Midbrain (tissue), 1 donor: Measurements from ENCODE around the gene RHNO1.

Experiments used
- DNase-seq: peaks from one replicate; lab custom pipeline; 2025; lab: John Stamatoyannopoulos, UW

Gene RHNO1

DNA sequence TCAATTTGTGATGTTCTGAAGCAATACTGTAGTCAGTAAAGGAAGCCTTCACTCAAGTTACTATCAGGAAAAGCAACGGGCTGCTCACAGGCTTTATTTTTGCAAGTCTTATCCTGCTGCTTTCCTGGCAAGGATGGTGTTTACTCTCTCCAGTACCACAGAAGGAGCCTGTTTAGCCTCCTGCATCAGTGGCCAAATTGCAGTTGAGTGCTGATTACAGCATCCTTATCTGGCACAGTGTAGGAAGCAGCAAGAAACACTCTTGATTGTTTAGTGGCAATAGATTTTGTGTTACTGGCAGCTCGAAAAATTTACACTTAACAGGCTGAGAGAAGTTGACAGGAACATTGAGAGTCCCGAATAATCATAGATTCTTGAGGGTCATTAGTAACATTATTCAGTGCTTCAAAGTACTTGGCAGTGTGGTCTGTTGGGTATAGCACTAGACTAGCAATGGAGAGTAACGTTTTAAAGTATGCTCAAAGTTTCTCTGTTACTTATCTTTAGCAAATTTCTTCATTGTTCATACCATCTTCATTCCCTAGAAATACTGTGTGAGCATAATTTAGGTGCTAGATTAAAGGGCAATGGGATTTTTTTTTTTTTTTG lies 25.4 kb downstream of the RHNO1 start:
- peak; percentile 43 for DNase-seq

DNA sequence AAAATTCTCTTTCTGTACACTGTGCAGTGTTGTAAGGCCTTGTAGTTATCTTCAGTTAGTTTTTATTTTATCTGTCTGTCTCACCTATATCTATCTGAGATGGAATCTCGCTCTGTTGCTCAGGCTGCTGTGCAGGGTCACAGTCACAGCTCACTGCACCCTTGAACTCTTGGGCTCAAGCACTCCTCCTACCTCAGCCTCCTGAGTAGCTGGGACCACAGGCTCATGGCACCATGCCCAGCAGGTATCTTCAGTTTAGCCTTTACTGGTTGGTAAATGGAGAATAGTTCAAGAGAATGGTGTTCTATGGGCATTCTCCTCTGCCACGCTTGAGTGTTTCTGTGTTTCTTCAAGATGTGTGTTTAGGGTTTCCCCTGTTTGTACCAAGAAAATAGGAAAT lies 27.2 kb downstream of the RHNO1 start:
- DNase-seq: no peak

DNA sequence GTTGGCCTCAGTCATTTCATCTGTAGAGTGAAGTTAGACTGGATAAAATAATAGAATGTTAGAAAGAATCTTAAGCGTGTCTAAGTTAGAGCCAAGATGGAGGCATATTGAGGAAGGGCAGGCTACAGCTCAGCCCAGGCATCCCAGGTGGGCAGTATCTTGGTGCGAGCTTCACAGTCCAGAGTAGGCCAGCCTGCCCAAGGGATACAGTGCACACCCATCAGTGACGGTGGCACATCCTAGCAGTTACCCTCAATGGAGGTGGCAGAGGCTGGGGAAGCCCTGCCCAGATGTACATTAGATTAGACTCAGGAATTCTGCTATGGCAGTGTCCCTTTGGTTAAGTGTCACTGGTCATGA lies 35.2 kb downstream of the RHNO1 start:
- DNase-seq: no peak

DNA sequence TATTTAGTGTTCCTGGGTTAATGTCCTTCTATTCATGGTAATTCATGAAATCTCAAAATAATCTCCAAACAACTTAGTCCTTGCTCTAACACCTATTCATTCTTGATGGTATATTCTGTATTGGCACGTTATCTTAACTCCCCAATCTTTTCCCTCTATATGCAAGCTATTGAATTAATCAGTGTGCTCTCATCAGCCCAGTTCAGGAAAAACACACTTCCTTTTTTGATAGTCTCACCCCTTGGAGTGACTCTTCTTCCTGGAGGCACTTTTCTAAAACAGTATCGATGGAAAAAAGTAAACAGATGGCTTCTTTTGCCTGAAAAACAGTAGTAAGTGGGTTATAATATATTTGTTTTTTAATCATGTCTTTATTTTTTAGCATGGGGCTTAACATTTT lies 42.2 kb downstream of the RHNO1 start:
- DNase-seq: no peak

DNA sequence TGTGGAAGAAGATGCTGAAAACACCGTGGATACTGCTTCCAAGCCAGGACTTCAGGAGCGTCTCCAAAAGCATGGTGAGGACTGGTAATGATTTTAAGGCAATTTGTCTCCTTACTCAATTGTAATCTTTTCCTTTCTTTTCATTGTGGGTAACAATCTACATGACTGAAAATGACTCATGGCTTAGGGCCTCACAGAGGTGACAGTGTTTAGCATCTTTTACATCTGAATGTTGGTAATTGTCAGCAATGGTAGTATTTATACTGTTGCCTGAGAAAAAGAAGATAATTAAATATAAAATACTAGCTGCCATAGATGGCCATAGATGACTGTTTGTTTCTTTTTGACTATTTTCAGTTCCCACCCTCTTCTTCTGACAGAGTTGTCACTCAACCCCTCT lies 45.3 kb downstream of the RHNO1 start:
- no peak for DNase-seq

DNA sequence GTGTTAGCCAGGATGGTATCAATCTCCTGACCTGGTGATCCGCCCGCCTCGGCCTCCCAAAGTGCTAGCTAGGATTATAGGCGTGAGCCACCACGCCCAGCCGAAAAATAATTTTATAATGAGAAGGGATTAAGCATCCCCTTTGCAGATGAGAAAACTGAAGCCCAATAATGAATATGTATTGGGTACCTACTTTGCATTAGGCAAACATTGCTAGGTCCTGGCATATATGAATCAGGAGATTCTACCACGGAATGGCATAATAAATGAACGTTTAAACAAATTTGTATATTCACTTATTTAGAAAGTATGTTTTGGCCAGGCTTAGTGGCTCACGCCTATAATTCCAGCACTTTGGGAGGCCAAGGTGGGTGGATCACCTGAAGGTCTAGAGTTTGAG lies 46.0 kb downstream of the RHNO1 start:
- DNase-seq: no peak

DNA sequence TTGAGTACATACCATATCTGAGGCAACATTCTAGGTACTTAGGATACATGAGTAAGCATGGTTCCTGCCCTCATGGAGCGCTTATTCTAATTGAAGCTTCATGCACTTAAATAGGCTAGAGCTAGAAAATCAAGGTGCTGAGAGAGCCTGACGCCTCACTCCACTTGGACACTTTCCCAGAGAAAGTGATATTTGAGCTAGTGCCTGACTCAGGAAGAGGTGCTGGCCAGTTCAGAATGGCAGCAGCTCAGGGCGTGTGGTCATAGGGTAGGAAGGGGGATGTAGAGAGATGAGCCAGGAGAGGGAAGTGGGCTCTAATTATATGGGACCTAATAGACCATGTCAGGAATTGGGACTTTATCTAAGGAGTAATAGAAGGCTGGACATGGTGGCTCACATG lies 47.0 kb downstream of the RHNO1 start:
- DNase-seq: no peak

DNA sequence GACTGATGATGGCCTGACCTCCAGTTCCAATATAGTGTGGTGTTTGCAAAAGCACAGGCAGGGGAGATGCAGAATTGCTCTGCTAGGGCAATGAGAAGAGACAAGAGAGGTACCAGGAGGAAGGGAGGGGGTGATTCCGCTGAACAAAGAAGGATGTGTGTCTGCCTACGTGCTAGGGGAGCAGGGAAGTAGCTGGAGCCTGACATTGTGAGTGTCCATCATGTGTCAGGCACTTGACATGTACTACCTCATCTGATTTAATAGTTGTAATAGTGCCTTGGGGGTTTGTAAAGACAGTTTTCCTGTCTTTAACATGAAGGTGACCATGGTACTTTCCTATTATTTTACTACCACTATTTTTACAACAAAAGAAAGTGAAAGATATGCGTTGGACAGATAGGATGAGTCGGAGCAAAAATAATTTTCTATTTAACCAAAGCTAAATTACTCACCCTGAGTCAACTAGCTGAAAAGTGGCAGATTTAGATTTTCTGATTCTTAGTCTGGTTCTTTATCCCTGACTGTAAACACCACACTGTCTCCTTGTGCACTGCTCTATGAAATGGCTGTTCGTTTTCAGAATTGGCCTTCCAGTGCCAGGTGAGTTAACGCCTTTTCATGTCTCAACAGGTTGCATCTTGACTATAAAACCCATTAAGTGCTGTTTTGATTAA lies 48.4 kb downstream of the RHNO1 start:
- DNase-seq: no peak

DNA sequence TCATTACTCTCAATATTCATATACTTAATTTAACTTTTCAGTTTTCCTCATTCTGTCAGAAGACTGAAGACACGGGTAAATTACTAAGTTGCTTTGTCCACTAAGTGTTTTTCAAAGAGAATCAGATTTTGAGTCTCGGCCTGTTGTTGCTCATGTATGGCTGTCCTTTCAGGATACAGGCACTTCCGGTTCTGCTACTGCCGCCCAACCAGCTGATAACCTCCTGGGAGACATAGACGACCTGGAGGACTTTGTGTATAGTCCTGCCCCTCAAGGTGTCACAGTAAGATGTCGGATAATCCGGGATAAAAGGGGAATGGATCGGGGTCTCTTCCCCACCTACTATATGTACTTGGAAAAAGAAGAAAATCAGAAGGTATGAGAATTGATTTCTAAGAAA lies 53.8 kb downstream of the RHNO1 start:
- DNase-seq: no peak

DNA sequence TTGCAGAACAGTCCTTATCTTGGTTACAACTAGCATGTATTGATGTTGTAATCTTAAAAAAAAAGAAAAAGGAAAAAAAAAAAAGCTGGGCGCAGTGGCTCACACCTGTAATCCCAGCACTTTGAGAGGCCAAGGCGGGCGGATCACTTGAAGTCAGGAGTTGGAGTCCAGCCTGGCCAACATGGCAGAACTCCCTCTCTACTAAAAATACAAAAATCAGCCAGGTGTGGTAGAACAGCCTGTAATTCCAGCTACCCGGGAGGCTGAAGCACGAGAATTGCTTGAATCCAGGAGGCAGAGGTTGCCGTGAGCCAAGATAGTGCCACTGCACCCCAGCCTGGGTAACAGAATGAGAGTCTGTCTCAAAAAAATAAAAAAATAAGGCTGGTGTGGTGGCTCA lies 56.6 kb downstream of the RHNO1 start:
- DNase-seq: no peak

DNA sequence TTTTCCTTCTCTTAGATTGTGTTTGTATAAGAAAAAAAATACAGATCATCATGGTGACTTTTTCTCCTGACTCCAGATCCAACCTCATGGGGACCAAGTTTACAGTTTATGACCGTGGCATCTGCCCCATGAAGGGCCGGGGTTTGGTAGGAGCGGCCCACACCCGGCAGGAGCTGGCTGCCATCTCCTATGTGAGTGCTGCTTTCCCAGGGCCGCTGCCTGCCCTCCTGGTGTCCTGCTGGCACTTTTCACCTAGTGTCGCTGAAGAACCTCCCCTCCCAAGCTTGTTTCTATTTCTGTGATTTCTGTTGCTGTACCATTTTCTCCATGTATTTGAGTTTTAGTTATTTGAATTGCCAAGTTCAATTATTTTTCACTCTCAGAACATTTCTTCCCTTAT lies 57.3 kb downstream of the RHNO1 start:
- no peak for DNase-seq

DNA sequence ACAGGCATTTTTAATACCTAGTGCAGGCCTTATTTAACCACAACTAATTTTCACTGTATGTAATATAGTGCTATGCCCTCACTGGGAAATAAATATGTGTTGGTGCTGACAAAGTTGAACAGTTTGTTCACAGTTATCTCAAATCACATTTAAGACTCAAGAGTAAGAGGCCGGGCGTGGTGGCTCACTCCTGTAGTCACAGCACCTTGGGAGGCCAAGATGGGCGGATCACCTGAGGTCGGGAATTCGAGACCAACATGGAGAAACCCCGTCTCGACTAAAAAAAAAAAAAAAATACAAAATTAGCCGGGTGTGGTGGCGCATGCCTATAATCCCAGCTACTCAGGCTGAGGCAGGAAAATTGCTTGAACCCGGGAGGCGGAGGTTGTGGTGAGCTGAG lies 59.3 kb downstream of the RHNO1 start:
- no peak for DNase-seq

DNA sequence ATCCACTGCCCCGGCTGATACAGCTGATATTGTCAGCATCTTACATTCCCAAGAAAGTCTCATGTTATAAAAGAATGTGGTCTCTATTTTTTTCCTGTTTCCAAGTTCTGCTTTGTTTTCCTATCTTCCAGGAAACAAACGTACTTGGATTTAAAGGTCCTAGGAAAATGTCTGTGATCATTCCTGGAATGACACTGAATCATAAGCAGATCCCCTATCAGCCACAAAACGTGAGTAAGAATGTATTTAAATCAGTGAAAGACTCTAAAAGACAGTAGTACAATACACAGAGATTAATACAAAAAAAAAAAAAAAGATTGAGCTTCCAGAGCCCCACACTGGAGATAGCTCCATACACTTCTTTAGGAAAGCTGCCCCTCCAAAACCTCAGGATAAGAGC lies 60.5 kb downstream of the RHNO1 start:
- no peak for DNase-seq
